Ascending aorta (tissue), 2 donors: ENCODE measurements around the gene DRD4. TPM values are rescaled to one million over a fixed set of nuclear protein-coding genes. Genes with fewer than 3 reads are reported as not detected.

Experiments
- DNase-seq, 2 donors: peaks; one replicate each; pipeline ENCODE4 v3.0.0-alpha.2; 2019; ENCODE audit warnings: low spot score in 2 of 2
- H3K27ac ChIP-seq, 2 donors: fragments of 200-600 bp; sonication (generic); one replicate each; pipeline ENCODE4 v1.5.1; 2016 to 2017; ENCODE audit warnings: mild to moderate bottlenecking in 1 of 2
- H3K27me3 ChIP-seq: fragments of 200-600 bp; sonication (generic); one replicate; pipeline ENCODE4 v1.5.1; 2017
- H3K36me3 ChIP-seq, 2 donors: fragments of 200-600 bp; sonication (generic); one replicate each; pipeline ENCODE4 v1.5.1; 2016
- H3K4me1 ChIP-seq, 2 donors: fragments of 200-600 bp; sonication (generic); one replicate each; pipeline ENCODE4 v1.5.1; 2016 to 2017; ENCODE audit warnings: mild to moderate bottlenecking in 1 of 2
- H3K4me3 ChIP-seq, 2 donors: fragments of 200-600 bp; sonication (generic); one replicate each; pipeline ENCODE4 v1.5.1; 2016 to 2017; ENCODE audit warnings: mild to moderate bottlenecking in 1 of 2
- H3K9me3 ChIP-seq, 2 donors: fragments of 200-600 bp; sonication (generic); one replicate each; pipeline ENCODE4 v1.5.1; 2016
- intact Hi-C: fragments of 100-400 bp; cut with DNase I; formaldehyde crosslinking; loops from one replicate; pipeline ENCODE4 v1.15.1; 2023
- total RNA-seq: library from RNA; depleted of rRNA; stranded (reverse); fragments of >200 nt; gene quantifications from one replicate; pipeline ENCODE4 v1.1.0, GENCODE V29; 2016
- TF ChIP-seq, protein P1 (sequence below), 3 experiments: fragments of 200-600 bp in 2 of 3; fragments of 450-650 bp in 1 of 3; sonication (generic) in 2 of 3; IDR thresholded peaks; one replicate each; pipeline ENCODE4 v1.5.1; 2016 to 2019; ENCODE audit warnings: antibody characterized with exemption in 3 of 3, mild to moderate bottlenecking in 1 of 3, moderate library complexity in 1 of 3

Gene DRD4
- total RNA-seq, 1 donor from 2014 or later: not detected

DNA sequence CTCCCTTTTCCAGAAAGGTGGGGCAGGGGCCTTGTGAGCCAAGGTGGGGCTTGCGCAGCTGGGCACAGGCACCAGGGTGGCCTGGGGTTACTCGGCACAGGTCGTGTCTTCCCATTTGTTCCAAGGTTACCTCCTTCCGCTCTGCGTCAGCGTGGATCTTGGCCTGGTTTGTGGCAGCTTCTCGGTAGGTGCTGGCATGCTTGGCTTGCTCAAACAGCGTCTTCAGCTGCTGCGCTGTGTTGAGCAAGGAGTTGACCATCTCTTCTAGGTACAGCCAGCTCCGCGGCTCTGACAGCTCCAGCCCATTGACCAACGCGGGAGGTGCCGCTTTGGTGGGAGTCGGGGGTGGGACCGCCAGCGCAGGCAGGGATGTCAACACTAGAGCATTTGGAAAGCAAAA lies 37.3 kb downstream of the DRD4 start:
- H3K36me3 ChIP-seq: peaks cover 33 to 54% of the 10 kb centered on the region in 2 donors
- H3K4me3 ChIP-seq: no peak overlapping the region
- H3K27ac ChIP-seq: no peak overlapping the region
- no peaks in the 10 kb centered on the region for H3K9me3 ChIP-seq
- no peaks in the 10 kb centered on the region for H3K27me3 ChIP-seq
- H3K4me1 ChIP-seq: no peaks in the 10 kb centered on the region
- DNase-seq: no peak
- intact Hi-C loops: no loop called here
- TF ChIP-seq, protein P1, sequence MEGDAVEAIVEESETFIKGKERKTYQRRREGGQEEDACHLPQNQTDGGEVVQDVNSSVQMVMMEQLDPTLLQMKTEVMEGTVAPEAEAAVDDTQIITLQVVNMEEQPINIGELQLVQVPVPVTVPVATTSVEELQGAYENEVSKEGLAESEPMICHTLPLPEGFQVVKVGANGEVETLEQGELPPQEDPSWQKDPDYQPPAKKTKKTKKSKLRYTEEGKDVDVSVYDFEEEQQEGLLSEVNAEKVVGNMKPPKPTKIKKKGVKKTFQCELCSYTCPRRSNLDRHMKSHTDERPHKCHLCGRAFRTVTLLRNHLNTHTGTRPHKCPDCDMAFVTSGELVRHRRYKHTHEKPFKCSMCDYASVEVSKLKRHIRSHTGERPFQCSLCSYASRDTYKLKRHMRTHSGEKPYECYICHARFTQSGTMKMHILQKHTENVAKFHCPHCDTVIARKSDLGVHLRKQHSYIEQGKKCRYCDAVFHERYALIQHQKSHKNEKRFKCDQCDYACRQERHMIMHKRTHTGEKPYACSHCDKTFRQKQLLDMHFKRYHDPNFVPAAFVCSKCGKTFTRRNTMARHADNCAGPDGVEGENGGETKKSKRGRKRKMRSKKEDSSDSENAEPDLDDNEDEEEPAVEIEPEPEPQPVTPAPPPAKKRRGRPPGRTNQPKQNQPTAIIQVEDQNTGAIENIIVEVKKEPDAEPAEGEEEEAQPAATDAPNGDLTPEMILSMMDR (IDR thresholded peaks at IDR 0.05): no peak

DNA sequence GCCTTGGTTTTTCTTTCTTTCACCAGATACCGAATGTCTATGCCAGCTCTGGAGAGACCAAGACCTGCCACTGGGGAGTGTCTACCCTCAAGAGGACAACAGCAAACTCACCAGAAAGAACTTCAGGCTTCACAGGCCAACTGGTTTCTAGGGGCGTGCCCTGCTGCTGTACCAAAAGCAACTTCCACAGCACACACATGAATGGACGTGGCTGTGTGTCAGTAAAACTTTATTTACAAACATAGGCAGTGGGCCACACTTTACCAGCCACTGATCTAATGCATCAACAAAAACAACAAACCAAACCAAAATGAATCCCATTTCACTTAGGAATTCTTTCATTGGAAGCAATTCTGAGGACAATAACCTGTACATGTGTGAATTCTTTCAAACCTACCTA lies 41.2 kb downstream of the DRD4 start:
- Histone ChIP-seq H3K4me3 (no peak overlapping the region), H3K27ac (no peak overlapping the region), H3K4me1 (no peaks in the 10 kb centered on the region), H3K36me3 (peaks cover 45 to 63% of the 10 kb centered on the region in 2 donors), H3K27me3 (no peaks in the 10 kb centered on the region), H3K9me3 (no peaks in the 10 kb centered on the region)
- intact Hi-C loops: no loop called here
- TF ChIP-seq, protein P1 (IDR thresholded peaks at IDR 0.05): no peak
- DNase-seq: no peak

DNA sequence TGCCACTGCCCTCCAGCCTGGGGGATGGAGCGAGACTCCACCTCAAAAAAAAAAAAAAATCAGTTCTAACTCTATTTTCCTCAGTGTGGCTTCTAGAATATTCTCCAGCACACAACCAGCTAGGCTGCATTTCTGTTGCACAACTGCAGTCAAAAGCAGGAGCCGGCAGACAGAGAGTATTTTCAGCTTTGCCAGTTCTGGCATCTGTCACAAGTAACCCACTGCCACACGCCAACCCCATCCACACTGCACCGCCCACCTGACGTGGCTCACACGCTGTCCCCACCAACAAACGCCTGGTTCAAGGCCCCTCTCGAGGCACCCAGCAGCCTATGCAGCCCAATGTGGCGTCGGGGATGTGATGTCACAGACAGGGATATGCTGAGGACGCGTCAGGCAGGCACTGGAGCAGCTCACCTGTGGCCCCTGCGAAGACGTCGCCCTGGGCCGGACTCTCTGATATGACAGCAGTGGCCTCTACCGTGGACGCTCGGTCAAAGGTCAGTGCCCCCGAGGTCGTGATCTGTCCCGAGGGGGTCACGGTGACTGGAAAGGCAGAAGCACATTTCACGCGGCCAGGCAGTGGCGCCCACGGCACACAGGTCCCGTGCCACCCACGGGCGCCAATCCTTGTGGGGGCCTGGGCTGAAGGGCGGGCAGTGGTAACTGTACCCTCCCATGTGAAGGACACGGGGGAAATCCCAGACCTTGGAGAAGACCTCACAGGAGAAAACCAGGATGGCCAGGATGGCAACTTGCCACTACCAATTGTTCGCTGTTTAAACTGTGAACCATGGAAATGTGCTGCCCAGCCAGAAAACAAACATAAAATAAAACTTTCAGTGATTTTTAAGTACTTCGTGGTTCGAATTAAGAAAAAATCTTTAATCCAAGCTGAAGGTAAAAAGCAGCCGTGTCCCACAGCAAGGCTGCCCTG lies 42.5 kb downstream of the DRD4 start:
- peaks cover 42 to 61% of the 10 kb centered on the region in 2 donors for H3K36me3 ChIP-seq
- no peaks in the 10 kb centered on the region for H3K9me3 ChIP-seq
- intact Hi-C loops: no loop called here
- H3K4me3 ChIP-seq: no peak overlapping the region
- no peak for DNase-seq
- no peak overlapping the region for H3K27ac ChIP-seq
- TF ChIP-seq, protein P1 (IDR thresholded peaks at IDR 0.05): no peak
- H3K27me3 ChIP-seq: no peaks in the 10 kb centered on the region
- H3K4me1 ChIP-seq: no peaks in the 10 kb centered on the region

DNA sequence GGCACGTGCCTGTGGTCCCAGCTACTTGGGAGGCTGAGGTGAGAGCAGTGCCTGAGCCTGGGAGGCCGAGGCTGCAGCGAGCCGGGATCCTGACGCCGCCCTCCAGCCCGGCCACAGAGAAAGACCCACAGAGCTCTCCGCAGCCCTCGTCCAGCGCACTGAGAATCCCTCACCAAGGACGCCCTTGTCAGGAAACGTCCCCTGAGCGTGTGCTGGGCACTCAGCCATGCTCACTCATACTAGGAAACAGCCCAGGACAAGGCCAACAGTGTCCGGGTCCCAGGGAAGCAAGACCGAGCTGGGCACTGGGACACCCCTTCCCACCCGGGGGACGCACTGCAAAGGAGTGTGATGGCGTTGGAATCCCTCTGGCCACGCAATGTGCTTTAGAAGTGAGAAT lies 43.4 kb downstream of the DRD4 start:
- intact Hi-C loops: no loop called here
- H3K27me3 ChIP-seq: no peaks in the 10 kb centered on the region
- H3K27ac ChIP-seq: no peak overlapping the region
- no peaks in the 10 kb centered on the region for H3K4me1 ChIP-seq
- H3K36me3 ChIP-seq: peaks cover 50 to 63% of the 10 kb centered on the region in 2 donors
- DNase-seq: no peak
- no peaks in the 10 kb centered on the region for H3K9me3 ChIP-seq
- H3K4me3 ChIP-seq: no peak overlapping the region
- TF ChIP-seq, protein P1 (IDR thresholded peaks at IDR 0.05): no peak

DNA sequence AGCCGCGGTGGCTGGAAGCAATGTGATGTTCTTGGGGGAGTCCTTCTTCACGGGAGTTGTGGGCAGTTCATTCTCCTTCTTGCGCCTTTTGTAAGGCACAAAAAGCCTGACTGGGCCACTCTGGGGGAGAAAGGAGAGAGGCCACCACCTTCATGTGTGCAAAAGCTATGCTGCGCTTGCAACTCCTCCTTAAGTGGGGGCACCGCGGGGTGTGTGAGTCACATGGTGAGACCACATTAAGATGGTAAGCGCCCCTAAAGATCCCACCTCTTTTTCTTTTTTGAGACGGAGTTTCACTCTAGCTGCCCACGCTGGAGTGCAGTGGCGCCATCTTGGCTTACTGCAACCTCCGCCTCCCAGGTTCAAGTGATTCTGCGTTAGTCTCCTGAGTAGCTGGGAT lies 43.9 kb downstream of the DRD4 start:
- no peak for DNase-seq
- Histone ChIP-seq H3K27ac (no peak overlapping the region), H3K4me1 (no peaks in the 10 kb centered on the region), H3K4me3 (no peak overlapping the region), H3K9me3 (no peaks in the 10 kb centered on the region), H3K27me3 (no peaks in the 10 kb centered on the region), H3K36me3 (peaks cover 53 to 64% of the 10 kb centered on the region in 2 donors)
- intact Hi-C loops: no loop called here
- TF ChIP-seq, protein P1 (IDR thresholded peaks at IDR 0.05): no peak
